Cerebellar cortex (tissue), 1 donor: ENCODE data around the gene FCF1.

Source experiments
- DNase-seq: peaks from one replicate; pipeline ENCODE4 v3.0.0-alpha.2; 2015; ENCODE audit warnings: low spot score

FCF1 gene, protein sequence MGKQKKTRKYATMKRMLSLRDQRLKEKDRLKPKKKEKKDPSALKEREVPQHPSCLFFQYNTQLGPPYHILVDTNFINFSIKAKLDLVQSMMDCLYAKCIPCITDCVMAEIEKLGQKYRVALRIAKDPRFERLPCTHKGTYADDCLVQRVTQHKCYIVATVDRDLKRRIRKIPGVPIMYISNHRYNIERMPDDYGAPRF

DNA sequence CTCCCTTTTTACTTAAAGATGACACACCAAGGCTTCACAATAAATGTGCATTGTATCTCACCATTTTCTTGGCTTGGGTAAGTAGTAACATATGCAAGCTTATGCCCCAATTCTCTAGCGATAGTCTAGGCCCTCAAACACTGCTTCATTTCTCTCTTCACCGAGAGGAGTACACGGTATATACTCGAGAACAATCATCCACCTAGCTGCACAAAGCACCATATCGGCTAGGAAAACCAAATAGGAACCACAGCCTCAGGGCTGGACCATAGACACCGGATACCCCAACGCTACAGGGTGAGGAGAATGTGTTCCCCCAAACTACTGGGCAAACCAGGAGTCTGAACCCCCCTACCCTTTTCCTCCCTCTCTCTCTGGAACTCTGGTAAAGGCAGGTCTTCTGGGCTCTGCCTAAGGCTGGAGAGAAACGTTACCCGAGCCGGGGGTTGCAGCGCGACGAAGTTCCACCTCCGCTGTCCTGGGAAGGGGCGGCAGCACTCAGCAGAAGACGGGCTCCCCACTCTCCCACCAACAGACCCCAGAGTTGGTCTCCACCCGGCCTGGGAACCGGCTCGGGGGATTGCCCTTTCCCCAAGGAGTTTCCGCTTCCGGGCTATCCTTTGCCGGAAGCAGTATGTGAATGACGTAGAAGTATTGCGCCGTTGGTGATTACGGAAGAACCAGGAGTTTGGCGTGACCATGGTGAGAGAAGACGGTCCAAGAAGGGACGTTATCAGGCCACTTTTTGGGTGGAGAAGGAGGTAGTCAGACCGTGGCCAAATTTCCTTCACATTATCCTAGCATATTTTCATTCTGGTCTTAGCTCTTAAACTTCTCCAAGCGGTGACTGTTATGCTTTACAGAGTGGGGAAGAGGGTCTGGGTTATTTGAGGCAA lies at the start of gene FCF1, which contains the start of gene AREL1:
Gene FCF1, plus strand, starts transcription at position 646 of the 896 bp plus-strand sequence. Its CDS starts 54 bp downstream, at position 700.
Gene AREL1, minus strand, starts transcription at position 582 of the 896 bp plus-strand sequence. CDS start 27,465 bp downstream, outside the sequence.
- DNase-seq, result peak; percentile 94

DNA sequence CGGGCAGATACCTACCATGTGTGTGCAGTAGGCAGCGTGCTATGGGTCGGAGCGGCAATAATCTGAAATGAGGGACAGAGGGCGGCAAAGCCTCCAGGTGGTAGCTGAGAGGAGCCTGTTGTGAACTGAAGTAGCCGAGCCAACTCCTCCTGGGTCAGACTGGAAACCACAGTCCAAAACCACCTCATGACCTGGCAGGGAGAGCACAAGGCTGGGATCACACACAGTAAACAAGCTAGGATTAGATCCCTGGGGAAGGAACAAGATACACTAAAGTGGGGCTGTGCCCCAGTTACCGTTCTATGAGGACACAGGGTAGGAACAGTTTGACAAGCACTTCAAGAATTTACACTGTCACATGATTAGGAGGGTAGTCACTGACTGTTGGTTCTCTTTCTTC lies 49.1 kb upstream of the FCF1 start:
- DNase-seq, result peak; percentile 55

DNA sequence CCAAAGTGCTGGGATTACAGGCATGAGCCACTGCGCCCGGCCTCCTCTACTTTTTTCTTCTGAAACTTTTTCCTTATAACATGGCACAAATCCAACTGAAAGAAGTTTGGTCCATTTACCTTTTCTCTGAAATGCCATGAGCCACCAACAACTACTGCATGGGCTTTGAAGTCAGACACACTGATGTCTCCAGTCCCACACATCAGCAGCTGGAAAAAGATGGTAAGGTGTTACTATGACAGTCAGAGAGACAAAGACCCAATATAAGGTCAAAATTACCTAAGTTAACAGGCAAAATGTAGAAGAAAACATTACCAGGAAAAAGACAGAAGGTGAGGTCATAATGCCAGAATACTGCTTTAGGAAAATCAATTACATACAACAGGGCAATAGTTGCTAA lies 48.2 kb upstream of the FCF1 start:
- DNase-seq, result no peak

DNA sequence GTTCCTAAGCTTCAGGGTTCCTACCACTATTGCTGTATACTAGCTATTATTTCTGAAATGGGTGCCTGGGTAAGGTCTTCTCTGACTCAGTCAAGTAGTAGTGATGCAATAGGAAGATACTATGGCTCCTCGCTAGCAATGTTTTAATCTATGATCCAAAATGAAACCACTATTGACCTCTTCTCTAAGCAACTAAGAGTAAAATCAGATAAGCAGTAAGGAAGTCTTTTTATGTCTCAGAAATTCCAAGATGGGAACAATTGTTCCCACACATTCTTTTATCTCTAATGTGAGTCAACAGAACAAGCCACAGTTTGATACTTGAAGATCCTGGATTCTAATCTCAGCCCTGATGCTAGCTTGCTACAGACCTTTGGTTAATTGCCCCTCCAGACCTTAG lies 45.2 kb upstream of the FCF1 start:
- DNase-seq, result no peak

DNA sequence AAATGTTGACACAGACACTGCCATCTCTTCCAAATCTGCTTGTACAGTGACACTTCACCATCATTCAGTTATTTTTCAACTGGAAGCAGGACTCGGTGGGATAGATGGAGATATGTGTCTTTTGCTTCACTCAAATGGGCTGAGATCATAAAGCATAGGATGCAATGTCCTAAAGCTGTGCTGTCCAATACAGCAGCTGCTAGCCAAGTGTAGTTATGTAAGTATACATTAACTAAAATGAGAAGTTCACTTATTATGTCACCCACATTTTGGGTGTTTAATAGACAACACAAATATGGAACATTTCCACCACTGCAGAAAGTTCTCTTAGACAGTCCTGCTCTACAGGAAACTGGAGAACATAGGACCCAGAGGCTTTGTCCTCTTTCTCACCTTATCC lies 43.7 kb upstream of the FCF1 start:
- DNase-seq, result no peak

DNA sequence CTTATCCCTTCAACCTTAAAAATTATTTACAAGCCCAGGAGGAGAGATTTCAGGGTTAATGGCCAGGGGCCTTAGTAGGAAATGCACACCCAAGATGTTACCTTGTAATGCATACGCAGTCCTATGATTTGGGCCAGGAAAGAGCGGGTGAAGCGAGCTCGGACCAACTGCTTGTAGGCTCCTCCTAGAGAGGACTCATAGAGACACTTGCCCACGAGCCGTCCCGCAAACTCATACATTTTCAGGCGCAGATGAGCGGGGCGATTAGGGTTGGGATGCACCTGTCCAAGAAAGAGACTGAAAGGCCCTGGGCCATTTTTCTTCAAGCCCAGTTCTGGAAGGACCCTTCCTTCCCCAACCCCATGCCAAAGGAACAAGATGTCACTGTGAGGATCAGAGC lies 43.1 kb upstream of the FCF1 start:
- DNase-seq, result no peak

DNA sequence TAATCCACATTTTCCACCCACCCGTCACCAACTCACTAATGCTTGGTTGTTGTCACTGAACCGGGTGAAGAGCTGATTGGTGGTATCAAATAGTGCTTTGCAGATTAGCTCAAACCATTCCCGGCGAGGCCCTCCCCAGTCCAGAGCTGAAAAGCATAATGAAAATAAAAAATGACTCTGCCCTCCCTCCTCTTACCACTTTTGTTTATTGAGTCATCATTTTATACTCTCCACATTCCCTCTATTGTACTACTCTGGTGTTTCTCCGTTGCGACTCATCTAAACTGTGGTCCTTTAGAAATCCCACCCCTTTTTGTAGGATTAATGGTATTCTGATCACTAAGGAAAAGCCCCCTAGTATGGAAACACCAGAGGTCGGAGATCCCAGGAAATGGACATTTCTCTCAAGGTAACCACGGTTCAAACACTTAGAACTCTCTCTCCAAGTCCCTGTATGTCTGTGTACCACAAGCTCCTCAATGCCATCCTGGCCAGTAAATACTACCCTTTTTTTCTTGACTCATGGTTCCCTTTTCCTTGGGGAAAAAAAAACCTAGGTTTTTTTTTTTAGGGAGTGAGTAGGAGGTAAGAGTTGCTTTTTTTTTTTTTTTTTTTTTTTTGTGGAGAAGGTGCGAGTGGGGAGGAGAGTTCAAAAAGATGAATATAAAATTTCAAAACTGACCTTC lies 42.1 kb upstream of the FCF1 start:
- no peak for DNase-seq

DNA sequence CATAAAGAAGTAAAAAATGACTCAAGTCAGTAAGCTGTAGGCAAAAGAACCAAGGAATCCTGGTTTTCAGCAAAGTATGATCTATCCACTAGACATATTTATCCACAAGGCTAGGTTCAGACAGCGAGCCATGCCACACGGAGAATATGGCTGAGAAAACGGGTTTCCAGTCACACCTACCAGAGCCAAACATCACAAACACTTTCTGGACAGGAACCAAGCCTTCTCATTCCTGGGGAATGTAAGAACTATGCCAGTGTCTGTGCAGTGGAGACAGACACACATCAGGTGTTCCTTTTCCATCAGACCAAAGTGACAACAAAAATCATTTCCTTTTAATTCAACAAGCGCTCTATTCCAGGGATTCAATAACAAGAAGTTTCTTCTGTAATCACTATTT lies 41.2 kb upstream of the FCF1 start:
- no peak for DNase-seq

DNA sequence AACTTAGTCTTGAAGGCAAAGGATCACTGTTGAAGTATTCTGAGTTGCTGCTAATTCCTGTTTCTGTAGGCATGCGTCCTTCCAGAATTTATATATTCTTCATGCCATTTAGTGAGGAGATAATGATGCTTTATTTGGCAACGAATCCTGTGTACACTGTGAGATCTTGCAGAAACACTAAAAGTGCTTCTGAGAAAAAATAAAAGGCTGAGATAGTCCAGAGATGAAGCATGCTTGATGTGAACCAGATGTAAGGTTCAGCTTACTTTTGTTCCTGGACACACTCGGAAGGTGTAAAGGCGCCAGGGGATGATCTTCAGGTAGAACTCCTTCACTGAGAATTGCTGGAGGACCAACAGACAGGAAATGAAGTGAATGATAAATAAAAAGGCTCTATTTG lies 39.2 kb upstream of the FCF1 start:
- no peak for DNase-seq

DNA sequence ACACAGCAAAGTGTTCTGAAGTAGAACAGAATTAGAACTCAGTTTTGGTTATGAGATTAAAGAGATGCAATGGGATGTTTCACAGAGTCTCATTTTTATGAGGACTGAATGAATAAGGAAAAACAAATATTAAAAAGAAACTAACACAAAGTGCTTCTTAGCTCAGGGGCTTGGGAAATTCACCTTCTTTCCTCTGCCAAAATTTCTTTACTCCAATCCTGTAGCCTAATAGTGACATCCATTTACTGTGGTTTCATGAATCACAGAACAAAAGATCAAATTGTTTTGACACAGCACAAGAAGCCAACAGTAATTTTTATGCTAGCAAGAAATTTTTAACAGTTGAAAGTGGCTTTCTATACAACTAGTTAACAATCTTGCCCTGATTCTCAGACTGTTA lies 37.7 kb upstream of the FCF1 start:
- no peak for DNase-seq

DNA sequence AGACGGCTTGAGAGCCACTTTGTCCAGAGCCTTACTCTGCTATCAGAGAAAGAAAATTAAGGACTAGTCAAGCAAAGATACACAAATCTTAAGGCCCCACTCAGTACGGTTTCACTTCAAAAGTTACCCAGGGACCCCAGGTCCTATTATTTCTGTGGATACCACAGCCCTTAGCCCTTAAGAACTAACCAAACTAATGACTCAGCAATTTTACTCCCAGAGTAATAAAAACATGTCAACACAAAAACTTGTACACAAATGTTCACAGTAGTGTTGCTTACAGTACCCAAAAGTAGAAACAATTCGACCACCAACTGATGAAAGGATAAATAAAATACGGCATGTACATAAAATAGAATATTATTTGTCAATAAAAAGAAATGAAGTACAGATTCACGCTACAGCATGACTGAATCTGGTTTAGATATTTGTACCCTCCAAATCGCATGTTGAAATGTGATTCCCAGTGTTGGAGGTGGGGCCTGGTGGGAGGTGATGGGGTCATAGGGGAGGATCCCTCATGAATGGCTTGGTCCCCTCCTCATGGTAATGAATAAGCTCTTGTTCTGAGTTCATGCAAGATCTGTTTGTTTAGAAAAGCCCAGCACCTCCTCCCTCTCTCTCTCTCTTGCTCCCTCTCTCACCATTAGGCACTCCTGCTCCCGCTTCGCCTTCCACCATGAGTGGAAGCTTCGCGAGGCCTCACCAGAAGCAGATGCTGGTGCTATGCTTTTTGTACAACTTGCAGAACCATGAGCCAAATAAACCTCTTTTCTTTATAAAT lies 30.6 kb upstream of the FCF1 start:
- no peak for DNase-seq

DNA sequence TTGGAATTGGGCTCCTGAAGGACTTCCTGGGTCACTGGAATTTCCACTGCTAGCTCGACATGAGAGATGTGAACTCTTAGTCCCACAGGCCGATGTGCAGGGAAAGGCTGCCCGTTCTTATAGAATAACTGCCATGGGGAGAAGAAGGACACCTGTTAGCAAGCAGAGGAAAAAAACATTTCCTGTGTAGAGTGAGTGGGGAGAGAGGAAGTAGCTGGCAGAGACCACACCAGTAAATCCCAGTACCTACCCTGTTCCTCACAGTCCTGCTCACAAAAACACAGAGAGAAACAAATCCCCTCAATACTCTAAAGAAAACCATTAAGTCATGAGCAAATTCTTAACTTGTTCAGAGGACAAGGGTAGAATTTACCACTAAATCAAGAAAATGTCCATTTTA lies 29.5 kb upstream of the FCF1 start:
- DNase-seq, result no peak

DNA sequence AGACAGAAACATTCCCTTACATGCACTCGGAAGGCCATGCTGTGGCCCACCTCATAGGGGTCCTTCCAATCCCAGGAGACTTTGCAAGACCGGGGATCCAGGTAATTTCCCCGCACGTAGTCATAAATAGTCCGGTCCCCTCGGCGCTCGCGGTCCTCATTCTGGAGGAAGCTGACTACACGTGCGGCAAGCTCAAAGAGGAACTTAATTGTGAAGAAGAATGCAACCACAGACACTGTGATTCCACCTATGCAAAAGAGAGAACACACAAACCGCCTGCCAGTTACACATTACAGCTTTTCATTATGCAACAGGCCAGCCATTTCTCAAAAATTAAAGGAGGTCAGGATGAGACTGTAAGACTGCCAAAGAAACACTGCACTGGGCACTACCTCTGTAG lies 28.5 kb upstream of the FCF1 start:
- DNase-seq, result no peak

DNA sequence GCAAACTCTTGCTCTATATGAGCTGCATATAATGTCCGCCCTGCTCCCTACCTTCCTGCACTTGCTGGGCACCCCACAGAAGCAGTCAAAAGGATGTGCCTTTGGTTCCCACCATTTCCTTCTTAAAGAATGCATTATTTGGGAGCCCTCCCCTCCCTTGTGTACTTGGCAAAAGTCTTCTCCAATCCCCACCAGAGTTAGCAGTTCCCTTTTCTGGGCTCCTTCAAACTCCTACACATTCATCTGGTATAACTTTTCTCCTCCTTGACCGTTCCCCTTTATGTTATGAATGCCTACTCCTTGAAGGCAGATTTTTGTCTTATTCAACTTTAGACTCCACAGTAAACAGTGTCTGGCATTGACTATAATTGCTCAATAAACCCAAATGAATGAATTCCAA lies 27.9 kb upstream of the FCF1 start:
- no peak for DNase-seq

DNA sequence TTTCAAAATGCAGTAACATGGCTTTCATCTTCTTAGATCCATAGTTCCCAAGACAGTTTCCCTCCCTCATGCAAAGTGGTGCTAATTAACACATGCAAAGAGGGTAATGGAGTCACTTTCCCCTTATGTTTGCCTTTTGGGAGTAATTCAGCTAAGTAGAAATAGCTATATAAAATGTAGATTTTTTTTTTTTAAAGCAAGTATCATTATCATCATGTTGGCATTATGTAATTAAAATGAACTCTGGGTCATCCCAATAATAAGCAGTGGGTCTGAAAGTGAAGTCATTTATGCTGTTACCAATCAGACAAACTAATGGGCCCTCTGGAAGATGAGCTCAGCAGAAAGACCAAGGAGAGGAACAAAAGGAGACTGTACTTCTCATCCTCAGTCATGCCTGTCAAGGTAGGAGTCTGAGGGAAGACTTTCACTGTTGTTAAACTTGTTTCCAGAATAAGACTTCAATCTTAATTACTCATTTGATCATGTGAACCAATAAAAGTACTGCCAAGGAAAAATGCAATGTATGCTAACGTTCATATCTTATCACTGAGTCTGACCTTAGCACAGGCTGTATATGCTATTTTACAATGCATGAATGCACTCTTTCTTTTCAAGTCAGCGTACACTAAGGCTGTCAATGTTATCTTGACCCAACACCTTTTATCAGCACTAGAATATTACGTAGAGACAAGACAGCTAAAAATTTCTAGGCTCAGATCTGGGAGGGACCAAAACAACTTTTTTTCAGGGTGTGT lies 26.8 kb upstream of the FCF1 start:
- no peak for DNase-seq

DNA sequence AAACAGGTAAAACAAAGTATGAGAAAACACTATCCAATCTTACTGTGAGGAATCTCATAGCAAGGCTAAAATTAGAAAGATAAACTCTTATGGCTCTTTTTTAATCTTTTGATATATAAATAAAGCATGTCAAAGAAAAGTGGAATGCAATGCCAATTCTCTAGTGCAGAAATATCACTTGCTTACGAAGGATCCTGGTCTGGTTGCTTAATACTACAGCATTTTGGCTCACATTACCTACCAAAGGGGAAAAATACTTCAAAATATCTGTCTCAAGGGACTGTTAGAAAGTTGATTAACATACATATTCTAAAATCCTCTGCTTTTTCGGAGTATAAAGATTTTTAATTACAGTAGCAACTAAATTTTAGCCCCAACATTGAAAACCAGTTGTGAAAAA lies 21.5 kb upstream of the FCF1 start:
- DNase-seq, result no peak

DNA sequence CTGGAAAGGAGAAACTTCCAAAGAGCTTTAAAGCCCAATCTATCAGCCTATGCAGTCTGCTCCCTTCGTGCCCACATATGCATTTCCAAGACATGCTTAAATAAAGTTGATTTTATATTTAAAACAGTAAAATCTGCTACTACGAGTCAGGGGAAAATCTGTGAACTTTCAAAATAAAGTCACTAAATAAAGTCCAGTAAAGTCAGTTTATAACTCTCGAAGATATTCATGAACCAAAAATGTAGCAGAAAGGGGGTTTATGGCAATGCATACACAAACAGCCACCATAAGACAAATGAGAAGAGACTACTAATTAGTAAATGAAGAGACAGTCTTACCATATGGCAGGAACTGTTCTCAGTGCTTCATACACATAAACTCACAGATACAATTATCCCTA lies 19.8 kb upstream of the FCF1 start:
- no peak for DNase-seq

DNA sequence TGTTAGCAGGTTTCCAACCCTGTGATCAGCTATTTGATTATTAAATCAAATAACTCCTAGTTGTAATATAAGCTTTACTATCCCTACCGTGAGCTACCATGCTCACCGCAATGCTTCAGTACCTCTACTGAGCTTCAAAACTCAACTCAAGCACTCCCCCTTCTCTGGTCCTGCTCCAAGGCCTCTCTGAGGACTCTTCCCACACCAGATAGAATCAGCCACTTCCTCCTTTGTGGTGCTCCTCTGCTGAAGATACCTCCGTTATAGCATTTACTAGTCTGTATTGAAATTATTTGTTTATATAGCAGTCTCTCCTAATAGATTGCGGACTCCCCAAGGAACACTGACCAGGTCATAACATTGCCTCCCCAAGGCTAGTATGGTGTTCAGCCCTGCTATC lies 17.5 kb upstream of the FCF1 start:
- DNase-seq, result no peak

DNA sequence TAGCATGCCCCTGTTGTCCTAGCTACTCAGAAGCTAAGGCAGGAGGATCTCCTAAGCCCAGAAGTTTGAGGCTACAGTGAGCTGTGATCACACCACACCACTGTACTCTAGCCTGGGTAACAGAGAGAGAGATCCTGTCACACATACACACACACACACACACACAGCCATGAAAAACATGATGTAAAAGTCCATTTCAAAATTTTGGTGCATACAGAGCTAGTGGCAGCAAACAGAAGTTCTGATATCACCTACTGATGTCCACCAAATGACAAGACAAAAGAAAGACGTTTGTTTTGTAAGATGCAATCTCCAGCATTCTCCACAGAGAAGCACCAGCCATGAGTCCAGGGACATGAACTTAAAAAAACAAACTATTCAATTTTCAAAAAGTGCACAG lies 15.9 kb upstream of the FCF1 start:
- no peak for DNase-seq

DNA sequence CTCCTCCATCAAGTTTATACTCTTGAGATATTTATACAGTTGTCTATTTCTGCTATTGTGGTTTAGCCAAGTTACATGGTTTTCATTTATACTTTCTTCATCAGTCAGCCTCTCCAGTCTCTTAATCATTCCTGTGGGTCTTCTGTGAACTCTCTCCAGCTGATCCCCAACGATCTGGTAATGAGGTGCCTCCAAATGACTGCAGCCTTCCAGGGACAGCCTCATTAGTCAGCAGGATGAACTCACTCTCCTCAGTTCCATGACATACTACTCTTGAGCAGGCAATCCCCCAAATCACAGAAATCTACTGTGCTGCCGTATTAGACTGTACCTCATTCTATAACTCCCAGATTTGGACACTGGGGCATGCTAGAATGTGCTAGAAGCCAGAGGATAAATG lies 15.4 kb upstream of the FCF1 start:
- DNase-seq, result no peak

DNA sequence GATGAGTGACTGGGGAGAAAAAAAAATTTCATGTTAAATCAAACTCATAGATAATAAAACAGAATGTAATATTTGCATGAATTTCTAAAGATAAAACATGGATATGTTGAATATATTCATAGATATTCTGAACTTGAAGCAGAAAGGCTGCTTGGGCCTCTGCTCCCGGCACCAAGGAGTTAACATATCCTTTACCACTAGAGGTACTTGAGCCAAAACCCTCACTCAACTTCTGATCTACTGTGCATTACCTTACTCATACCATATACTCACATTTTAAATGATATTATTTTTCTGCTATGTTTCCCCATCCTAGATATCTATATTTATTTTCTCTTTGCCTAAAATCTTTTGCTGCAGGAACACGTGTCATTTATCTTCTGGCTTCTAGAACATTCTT lies 15.0 kb upstream of the FCF1 start:
- no peak for DNase-seq
